Stimulated activated CD8-positive, alpha-beta memory T cell treated with anti-CD3 and anti-CD28 coated beads, Interleukin-12 subunit alpha, Interleukin-12 subunit beta, amount 100 ng/mL, for 4 hours (primary cell): ENCODE results near the gene ZDHHC11.
"Not testable (repeated sequence)": the region's sequence is repeated elsewhere in the genome, so short reads cannot be mapped to it uniquely, and the experiment has no call there.

Source experiments
- DNase-seq: peaks from one replicate; pipeline ENCODE4 v3.0.0-alpha.2; 2020; ENCODE audit warnings: low read depth

Gene ZDHHC11

DNA sequence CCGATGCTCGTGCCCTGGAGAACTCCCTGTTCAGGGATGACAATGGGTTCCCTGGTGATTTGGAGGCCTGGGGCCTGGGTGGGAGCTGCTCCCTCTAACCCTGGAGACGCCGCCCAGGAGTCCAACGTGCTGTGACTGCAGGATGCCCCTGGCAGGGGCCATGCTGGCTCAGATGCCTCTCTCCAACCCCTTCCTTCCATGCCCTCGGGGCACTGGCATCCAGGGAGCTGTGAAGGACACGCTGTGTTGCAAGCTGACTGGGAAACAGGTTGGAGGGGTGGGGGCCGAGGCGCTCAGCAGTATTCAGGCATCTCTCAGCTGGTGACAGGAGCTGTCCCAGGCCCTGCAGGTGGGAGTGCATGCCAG is 75.2 kb downstream of the ZDHHC11 start:
- not testable (repeated sequence) for DNase-seq

DNA sequence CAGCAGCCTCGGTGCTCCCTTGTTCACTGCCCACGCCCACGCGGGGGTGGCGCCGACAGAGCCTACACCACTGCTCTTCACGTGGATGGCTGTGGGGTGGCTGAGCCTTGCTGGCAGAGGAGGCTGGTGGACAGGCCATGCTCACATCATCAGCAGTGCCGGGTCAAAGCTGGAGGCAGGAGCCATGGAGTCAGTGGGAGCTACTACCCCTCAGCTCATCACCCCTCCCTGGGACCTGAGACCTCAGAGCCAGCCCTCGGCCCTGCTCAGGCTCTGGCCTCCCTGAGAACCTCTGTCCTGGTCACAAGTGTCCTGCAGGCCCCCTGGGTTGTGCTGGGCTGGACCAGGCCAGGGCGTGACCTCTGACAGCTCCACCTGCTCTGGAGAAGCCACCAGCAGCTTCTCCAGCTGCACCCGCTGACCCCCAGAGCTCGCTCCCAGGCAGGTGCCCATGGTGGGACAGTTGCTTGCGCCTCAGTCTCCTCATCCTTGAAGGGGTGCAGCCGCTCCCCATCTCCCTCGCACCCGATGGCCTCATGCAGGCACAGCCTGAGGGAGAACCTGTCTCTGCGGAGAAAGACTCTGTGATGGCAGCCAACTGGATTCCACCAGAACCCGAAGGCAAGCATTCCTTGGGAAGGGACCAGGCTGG is 75.8 kb downstream of the ZDHHC11 start:
- not testable (repeated sequence) for DNase-seq

DNA sequence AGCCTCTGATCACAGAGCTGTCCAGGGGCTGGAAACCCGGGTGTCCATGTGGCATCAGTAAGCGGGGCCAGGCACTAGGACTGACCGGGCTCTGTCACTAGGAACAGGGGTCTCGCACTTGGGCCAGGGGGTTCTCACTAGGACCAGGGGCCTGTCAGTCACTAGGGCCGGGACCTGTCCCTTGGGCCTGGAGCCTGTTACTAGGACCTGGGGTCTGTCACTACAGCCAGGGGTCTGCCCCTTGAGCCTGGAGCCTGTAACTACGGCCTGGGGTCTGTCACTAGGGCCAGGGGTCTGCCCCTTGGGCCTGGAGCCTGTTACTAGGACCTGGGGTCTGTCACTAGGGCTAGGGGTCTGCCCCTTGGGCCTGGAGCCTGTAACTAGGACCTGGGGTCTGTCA is 76.5 kb downstream of the ZDHHC11 start:
- not testable (repeated sequence) for DNase-seq

DNA sequence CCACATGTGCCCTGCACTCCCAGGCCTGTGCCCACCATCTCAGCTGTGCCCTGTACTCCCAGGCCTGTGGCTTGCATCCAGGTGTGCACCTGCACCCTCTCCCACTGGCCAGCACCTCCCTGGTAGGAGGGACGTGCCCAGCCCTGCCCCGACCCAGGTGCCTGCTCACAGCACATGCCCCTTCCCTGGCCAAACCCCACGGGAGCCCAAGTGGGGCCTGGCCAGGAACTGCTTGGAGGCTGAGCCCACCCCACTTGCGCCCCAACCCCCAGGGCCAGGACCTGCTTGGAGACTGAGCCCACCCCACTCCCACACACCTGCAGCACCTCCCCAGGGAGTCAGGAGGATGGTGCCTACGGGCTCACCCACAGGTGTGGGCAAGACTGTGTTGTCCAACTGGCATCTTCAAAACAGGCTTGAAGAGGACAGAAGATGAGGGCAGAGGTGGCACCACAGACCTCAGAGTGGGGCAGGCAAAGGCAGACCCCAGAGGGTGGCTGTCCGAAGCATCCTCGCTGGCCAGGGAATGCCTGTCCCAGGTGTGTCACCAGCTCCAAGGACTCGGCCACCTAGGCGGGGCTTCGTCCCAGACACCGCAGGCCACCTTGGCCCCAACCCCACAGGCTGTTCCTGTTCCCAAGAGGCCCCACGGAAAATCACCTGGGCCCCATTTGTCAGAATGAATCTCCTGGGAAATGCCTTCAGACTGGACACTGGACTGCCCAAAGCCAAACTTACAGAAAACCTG is 77.1 kb downstream of the ZDHHC11 start:
- no peak for DNase-seq

DNA sequence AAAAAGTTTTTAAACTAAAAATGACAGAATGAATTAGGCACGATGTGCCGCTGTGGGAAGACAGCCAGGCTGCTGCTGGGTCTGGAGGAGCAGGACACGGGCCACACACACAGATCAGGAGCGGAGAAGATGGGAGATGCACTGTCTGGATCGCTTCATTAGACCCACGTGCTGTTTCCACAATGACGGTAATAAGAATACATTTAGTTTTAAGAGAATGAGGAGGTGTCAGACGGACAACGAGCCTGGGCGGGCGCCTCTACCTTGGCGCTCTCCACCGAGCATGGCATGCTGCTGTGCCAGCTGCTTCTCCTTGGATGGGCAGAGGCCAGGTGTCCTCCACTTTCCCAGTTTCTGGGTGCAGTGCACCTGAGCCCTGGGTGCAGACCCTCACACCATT is 77.9 kb downstream of the ZDHHC11 start:
- not testable (repeated sequence) for DNase-seq

DNA sequence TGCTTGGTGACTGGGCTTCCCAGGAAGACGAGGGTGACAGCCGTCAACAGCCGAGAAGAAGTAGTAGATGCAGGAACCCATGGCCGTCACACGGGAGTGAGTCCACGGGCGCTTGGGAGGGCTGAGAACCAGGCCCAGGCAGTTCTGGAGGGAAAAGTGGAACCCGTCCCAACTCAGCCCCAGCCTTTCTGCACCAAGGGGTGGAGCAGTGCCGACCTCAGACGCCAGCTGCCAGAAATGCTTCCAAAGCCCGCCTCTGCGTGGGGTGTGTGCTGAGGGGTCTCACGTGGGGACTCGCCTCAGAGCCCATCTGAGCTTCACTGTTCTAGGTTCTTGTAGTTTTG is 78.3 kb downstream of the ZDHHC11 start:
- not testable (repeated sequence) for DNase-seq

DNA sequence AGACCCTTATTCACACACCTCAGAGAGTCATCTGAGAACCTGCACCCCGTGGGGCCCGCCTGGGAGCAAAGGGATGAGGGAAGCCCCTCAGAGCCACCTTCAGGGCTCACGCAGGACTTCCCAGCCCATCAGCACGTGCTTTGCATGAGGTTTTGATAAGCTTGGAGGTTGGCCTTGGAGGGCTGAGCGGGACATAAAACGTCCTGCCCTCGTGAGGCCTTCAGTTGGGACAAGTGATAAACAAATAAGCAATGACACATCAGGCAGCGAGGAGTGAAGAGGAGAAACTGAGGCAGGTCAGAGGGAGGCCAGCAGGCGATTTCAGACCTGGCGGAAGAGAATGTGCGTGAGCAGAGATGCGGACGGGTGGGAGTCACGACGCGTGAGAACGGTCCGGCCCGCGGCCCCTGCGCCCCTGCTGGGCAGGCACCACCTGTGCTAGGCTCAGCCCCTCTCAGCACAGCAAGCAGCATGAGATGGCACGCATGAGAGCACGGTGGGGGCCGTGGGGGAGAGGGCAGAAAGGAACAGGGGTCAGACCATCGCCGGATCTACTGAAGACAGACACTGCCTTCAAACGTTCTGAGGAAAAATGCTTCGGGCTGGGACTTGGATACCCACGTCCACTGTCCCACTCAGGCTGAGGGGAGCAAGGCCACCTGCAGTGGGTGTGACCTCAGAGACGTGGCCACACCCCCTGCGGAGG is 78.8 kb downstream of the ZDHHC11 start:
- DNase-seq = not testable (repeated sequence)

DNA sequence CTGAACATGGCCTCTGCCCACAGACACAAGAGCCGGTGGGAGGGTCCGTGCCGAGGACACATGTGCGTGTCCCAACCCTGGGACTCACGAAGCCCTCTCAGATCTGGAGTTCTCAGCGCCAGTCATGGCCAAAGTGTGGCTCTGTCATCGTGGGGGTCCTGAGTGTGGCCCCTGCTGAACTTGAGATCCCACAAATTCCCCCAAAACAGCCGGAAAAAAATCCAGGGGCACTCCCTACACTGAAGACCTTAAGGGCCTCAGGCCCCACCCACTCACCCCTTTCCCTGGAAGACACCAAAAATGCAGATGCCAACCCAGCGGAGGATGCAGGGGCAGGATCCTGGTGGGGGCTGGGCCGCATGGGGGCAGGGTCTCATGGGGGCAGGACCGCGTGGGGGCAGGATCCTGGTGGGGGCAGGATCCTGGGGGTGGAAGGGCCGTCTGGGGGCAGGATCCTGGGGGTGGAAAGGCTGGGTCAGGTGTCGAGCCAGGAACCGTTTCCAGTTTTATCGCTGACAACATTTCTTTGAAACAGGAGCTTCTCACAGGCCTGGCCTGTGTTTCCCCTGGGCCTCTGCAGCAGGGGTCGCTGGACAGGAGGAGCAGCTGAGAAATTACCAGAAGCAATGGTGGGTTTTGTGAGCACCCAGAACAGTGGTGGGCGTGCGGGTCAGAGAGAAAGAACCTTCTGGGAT is 79.6 kb downstream of the ZDHHC11 start:
- DNase-seq = not testable (repeated sequence)

DNA sequence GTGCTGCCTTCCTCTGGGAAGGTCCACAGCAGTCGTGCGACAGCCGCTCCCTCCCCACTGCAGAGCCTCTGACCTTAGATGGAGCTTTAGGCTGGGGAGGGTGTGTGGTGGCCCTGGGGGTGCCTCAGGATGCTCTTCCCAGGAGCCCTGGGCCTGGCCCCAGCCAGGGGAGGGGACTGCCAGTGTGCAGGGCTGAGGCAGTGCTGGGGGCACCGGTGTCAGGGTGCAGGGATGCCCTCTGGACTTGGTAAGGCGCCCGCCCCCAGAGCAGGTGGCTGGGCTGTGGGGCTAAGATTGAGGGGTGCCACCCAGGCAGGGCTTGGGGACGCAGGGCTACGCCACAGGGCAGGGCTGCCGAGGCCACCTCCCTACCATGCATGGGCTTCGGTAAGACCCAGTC is 80.2 kb downstream of the ZDHHC11 start:
- not testable (repeated sequence) for DNase-seq

DNA sequence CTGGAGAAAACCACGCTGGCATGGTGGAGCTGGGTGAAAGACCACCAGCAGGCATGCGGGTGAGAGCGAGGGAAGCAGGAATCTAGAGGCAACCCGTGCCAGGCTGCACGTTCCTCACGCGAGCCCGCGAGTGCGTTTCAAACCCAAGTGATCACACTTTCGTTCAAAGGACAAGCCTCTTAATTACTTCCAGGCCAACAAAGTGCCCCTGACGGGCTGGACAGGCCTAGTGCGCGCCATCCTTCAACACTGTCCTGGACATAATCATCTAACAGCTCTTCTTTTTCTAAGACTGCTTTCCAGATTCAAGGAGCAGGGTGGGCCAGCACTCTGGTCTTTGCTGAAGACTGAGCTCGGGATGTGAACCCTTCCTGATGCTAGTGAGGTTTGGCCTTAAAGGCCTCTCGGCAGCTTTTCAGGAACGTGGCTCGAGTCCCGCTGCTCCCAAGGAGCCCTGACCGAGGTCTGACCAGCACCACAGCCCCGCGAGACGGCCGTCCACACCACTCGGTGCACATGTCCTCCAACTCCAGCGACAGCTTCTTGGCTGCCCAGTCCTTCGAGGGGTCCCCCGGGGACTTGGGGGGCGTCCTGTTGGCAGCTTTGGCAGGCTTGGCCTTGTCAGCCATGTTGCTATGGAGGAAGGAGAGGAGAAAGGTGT is 81.2 kb downstream of the ZDHHC11 start:
- DNase-seq = not testable (repeated sequence)

DNA sequence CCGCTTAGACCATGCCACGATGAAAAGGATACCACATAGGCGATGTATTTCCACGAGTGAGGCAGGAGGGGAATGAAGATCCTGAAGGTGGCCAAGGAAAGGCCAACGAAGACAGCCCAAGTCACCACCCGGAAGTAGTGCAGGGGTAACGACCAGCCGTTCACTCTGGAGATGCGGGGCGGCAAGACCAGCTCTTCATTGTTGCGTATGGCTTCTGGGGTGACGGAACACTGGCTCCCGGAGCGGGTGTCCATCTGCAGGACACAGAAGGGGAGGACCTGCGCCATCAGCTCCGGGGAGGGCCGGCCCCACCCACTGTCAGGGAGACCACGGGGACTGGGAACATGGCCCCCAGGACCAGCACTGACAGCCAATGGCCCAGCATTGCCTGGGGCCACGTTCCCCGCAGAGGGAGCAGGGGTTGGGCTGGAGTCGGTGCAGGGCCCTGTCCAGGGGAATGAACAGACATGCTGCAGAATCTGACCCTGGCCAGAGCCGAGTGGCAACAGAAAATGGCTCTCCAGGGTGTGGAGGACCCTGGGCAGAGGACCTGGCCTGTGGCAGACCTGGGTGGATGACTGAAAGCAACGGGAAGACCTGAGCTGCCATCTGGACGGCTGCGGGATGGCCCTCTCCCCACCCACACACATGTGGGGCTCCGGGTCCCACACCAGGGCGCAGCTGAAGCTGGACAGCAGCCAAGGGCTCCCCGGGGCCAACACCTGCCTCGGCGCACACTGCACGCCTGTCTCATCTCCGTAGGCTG is 83.9 kb downstream of the ZDHHC11 start:
- no peak for DNase-seq

DNA sequence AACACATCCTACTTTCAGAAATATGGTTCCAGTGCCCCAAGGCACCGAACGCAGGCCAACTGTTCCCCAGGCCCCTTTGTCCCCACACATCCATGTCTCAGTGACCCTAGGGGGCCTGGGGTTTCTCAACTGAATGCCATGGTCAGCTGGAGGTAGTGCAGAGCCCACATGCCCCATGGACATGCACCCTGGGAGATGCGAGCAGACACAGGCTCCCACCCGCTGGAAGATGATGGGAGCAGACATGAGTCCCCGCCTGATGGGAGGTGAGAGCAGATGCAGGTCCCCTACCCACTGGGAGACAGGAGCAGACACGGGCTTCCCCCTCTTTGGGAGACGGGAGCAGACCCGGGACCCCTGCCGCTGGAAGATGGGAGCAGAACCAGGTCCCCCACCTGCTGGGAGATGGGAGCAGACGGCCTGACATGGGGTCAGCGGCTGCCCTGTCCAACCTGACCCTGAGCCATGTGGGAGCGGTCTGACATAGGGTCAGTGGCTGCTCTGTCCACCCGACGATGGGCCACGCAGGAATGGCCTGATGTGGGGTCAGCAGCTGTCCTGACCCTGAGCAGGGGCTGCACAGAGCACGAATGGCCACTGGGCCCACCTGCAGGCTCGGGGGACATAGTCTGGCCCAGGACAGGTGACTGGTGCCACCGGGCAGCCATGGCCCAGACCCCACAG is 84.7 kb downstream of the ZDHHC11 start:
- DNase-seq = no peak

DNA sequence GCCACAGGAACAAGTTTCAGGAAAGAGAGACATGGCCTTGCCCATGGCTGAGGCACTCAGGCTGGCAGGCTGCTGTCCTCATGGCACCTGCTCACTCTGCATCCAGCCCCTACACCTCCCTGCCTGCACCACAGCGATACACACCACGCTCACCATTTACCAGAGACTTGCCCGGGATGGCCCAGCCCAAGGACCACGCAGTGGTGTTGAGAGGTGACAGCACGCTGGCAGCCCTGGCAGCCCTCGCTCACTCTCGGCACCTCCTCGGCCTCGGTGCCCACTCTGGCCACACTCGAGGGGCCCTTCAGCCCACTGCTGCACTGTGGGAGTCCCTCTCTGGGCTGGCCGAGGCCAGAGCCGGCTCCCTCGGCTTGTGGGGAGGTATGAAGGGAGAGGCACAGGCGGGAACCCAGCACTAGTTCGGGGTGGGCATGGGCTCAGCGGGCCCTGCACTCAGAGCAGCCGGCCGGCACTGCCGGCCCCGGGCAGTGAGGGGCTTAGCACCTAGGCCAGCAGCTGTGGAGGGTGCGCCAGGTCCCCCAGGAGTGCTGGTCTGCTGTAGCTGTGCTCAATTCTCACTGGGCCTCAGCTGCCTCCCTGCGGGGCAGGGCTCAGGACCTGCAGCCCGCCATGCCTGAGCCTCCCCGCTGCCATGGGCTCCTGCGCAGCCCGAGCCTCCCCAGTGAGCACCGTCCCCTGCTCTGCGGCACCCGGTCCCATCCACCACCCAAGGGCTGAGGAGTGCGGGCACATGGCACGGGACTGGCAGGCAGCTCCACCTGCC is 86.6 kb downstream of the ZDHHC11 start:
- DNase-seq = no peak

DNA sequence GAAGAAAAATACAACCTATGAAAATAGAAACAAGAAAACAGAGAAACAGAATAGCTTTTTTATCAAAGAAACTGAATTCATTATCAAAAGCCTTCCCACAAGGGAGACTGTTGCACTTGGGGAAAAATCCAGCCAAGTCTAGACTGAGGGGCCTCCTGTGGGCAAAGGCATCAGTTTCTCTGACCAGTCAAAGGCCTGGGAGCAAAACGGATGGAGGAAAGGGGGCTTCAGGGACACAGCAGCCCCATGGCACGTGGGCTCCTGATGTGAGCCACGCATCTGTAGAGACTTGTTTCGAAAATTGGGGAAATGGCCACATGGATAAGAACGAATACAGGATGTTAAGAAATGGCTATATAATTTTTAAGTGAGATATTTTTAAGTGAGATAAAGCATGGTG is 87.4 kb downstream of the ZDHHC11 start:
- DNase-seq = no peak

DNA sequence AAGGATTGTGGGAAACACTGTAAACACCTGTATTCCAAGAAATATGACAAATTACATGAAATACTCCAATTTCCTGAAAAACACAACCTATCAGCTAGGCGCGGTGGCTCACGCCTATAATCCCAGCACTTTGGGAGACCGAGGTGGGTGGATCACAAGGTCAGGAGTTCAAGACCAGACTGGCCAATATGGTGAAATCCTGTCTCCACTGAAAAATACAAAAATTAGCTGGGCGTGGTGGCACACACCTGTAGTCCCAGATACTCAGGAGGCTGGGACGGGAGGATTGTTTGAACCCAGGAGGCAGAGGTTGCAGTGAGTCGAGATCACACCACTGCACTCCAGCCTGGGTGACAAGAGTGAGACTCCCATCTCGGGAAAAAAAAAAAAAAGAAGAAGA is 87.8 kb downstream of the ZDHHC11 start:
- DNase-seq = not testable (repeated sequence)

DNA sequence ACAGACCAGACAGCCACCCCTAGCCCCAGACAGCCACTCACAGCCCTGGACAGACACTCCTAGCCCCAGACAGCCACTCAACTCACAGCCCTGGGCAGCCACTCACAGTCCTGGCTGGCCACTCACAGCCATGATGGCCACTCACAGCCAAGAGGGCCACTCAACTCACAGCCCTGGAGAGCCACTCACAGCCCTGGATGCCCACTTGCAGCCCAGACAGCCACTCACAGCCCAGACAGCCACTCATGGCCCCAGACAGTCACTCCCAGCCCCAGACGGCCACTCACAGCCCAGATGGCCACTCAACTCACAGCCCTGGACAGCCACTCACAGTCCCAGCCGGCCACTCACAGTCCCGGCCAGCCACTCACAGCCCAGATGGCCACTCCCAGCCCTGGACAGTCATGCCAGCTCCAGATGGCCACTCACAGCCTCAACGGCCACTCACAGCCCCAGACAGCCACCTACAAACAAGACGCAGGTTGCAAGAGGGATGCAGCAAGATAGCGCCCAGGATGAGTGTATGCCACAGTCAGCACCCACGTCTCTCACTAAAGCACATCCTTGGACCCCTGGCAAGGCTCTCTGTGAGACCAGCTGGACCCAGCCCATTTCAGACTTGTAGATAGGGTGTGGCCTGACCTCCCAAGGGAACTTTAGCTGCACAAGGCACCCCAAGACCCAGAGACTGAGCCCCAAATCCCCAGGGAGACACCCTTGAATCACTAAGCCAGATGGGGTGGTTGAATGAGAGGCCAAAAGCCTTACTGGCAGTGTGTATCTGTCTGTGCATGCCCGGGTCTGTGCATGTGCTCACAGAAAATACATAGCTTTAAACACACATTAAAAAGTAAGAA is 88.7 kb downstream of the ZDHHC11 start:
- no peak for DNase-seq

DNA sequence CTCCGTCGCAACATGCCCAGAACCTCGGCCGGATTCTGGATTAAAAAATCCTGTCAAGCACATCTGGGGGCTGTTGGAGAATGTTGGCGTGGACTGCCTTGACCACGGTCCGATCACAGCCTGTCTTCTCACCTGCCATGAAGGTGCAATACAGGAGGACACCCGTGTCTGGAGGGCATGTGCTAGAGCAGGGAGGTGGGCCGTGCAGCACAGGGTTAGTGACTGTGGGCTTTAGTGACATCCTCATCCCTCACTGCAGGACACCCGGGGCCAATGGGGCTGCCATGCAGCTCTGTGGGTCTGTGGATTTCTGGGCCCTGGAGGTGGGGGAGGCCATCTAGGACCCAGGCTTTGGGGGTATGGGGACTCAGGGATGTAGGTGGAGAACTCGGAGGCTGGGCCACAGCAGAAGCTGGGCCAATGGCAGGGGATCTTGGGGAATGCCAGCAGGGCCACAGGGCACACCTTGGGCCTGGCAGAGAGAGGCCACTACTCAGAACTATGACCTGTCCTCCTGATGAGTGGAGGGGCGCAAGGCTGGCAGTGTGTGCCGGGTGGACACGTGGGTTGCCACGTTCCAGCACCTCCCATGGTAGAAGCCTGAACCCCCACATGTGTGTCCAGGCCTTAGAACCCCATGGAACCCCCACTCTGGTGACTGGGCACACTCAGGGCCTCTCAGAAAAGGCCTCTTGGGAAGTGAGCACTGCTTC is 89.6 kb downstream of the ZDHHC11 start:
- DNase-seq = no peak

DNA sequence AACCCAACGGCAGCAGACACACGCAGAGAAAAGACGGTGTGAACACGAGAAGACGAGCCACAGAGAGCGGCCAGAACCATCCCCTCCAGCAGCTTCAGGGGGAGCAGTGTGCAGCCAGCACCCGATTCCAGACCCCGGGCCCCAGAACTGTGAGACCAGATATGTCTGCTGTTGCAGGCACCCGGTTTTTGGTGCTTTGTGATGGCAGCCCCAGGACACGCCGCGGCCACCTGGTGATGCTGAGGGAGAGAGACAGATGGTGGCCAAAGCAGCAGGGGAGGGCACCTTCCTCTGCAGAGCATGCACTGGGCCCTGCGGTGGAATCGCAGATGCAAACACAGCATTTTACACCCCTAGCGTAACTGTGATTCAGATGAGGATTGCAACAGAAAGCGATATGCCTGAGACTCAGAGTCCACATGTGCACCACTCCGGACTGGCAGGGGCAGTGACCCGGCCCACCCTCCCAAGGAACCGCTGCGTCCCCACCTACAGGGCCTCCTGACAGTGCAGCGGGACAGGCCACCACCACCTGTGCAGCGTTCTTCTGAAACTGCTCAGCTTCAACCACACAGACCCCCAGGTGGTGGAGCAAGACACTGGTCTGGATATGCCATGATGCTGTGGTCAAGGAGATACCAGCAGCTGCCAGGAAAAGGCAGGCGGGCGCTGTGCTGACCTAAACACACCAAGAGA is 90.3 kb downstream of the ZDHHC11 start:
- DNase-seq = no peak
